ENCODE measurements around the gene FFAR1.

DNA sequence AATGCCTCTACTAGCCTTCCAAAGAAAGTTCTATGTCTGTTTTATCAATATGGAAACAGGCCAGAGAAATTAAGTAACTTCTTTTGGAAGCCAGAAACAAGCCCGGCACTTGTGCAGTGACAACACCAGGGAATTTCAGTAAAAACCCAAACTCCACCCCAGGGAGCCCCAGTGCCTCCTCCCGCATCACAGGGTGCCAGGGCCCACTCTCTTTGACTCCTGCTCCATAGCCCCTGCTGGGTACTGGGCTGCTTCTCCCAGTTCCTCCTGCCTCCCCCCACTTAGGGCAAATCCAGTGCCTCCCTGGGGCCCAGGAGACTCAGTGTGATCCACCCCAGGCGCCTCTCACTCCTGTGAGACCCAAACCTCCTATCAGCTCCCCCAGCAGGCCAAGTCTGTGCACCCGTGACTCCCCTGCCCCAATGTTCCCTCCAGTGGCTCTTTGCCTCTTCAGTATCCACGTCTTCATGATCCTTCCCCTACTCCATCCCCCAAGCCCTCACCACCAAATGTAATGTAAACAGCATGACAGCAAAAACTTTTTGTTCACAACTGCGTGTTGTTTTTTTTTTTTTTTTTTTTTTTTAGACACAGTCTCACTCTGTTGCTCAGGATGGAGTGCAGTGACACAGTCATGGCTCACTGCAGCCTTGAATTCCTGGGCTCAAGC, 8.2 kb downstream of the FFAR1 start:
- TF ChIP-seq, protein P1, sequence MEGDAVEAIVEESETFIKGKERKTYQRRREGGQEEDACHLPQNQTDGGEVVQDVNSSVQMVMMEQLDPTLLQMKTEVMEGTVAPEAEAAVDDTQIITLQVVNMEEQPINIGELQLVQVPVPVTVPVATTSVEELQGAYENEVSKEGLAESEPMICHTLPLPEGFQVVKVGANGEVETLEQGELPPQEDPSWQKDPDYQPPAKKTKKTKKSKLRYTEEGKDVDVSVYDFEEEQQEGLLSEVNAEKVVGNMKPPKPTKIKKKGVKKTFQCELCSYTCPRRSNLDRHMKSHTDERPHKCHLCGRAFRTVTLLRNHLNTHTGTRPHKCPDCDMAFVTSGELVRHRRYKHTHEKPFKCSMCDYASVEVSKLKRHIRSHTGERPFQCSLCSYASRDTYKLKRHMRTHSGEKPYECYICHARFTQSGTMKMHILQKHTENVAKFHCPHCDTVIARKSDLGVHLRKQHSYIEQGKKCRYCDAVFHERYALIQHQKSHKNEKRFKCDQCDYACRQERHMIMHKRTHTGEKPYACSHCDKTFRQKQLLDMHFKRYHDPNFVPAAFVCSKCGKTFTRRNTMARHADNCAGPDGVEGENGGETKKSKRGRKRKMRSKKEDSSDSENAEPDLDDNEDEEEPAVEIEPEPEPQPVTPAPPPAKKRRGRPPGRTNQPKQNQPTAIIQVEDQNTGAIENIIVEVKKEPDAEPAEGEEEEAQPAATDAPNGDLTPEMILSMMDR (IDR thresholded peaks at IDR 0.05): no peak
- no peak for TF ChIP-seq POLR2A (IDR thresholded peaks at IDR 0.05)

Data from body of pancreas (tissue), 4 donors.